Measurements from ENCODE around the gene PHOSPHO1.

DNA sequence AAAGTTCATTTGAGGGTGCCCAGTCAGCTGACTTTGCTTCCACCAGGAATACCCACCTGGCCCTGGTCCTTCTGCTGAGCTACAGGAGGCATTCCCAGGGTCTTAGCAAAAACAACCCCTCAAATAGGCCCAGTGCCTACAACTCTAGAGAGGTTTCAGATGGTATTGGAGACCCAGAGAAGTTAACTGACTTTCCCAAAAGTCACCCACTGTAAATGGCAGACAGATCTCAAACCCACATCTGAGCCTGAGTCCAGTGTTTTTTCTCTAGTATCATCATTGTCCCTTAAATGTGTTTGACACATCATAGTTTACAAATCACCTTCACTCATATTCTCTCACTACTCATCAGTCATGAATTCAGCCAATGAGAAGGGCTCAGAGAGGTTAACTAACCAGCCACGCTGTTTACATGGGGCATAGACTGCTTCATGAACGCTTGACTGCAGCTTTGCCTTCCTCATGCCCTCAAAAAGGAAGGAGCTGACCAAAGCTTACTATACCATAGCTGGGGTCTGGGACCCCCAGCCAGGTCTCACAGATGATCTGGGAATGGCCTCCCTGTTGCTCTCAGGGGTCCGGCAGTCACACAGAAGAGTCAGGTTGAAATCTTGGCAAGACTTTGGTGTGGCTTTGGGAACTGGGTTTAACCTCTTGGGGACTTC lies 3.7 kb downstream of the PHOSPHO1 start:
- TF ChIP-seq CTCF (IDR thresholded peaks at IDR 0.05; ENCODE audit: insufficient read depth, low read length, poor library complexity, severe bottlenecking) (no peak), EZH2phosphoT487 (conservative IDR thresholded peaks at IDR 0.05; ENCODE audit: low read length) (no peak)

Measured in SU-DHL-6 (cell line).